ENCODE data around the gene SLC9A1. TPM values are rescaled to one million over a fixed set of nuclear protein-coding genes. Genes with fewer than 3 reads are reported as not detected.

The SLC9A1 gene
- total RNA-seq, 2 experiments from 2014 or later = 14.2 to 19.0 TPM

GRCh38 chr1:27166929-27167328, 12.0 kb upstream of the SLC9A1 start:
- ChIA-PET CTCF (no interaction called here), POLR2A (no interaction called here)
- intact Hi-C loops (cut with DNase I, micrococcal nuclease) = no loop called here
- Histone ChIP-seq H3K27ac (ENCODE audit: low read depth in 1 of 2, low read length in 2 of 2) (no peak overlapping the region), H3K36me3 (ENCODE audit: insufficient read depth, low read length) (no peaks in the 10 kb centered on the region), H3K9me3 (ENCODE audit: control insufficient read depth in 1 of 2, insufficient read depth in 1 of 2, low read length in 2 of 2) (no peaks in the 10 kb centered on the region), H3K4me3 (ENCODE audit: low read length) (no peak overlapping the region), H3K4me1 (ENCODE audit: insufficient read depth, low read length) (peaks cover 4% of the 10 kb centered on the region), H3K27me3 (ENCODE audit: control insufficient read depth in 1 of 2, insufficient read depth in 2 of 2, low read length in 2 of 2) (no peaks in the 10 kb centered on the region)
- Mint-ChIP-seq H3K9me3 (no peaks in the 10 kb centered on the region), H3K27ac (no peak overlapping the region), H3K36me3 (ENCODE audit: low read depth) (no peaks in the 10 kb centered on the region), H3K4me1 (ENCODE audit: low read depth) (peaks cover 4% of the 10 kb centered on the region), H3K4me3 (no peak overlapping the region), H3K27me3 (no peaks in the 10 kb centered on the region)
- ATAC-seq (ENCODE audit: poor library complexity) (no peak), DNase-seq (no peak)
- no peak for TF ChIP-seq CTCF (IDR thresholded peaks at IDR 0.05)

DNA sequence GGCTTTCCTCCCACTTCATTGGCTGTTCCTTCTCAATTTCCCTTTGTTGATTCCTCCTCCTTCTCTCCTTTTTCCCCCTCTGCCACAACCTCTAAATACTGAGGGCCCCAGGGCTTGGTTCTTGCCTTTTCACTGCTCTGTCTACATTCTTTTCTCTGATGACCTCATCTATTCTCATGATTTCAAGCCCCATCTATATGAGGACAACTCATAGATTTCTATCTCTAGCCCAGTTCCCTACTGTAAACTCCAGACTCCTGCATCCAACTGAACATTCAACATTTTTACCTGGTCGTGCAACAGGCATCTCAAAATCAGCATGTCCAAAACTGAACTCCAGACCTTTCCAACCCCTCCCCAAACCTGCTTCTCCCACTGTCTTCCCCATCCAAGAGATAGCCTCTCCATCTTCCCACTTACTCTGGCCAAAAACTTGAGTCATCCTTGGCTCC, 11.5 kb upstream of the SLC9A1 start:
- ATAC-seq (ENCODE audit: poor library complexity) (no peak), DNase-seq (no peak)
- no peaks in the 10 kb centered on the region for H3K9me3 Mint-ChIP-seq
- Histone ChIP-seq H3K4me3 (ENCODE audit: low read length) (no peak overlapping the region), H3K27ac (ENCODE audit: low read depth in 1 of 2, low read length in 2 of 2) (no peak overlapping the region), H3K36me3 (ENCODE audit: insufficient read depth, low read length) (no peaks in the 10 kb centered on the region), H3K27me3 (ENCODE audit: control insufficient read depth in 1 of 2, insufficient read depth in 2 of 2, low read length in 2 of 2) (no peaks in the 10 kb centered on the region), H3K4me1 (ENCODE audit: insufficient read depth, low read length) (peaks cover 10% of the 10 kb centered on the region), H3K9me3 (ENCODE audit: control insufficient read depth in 1 of 2, insufficient read depth in 1 of 2, low read length in 2 of 2) (no peaks in the 10 kb centered on the region)
- intact Hi-C loops (cut with DNase I, micrococcal nuclease) = no loop called here
- no peaks in the 10 kb centered on the region for H3K36me3 Mint-ChIP-seq (ENCODE audit: low read depth)
- POLR2A ChIA-PET = no interaction called here
- no peak overlapping the region for H3K4me3 Mint-ChIP-seq
- H3K27me3 Mint-ChIP-seq = no peaks in the 10 kb centered on the region
- CTCF ChIA-PET = no interaction called here
- no peak for TF ChIP-seq CTCF (IDR thresholded peaks at IDR 0.05)
- peaks cover 10% of the 10 kb centered on the region for H3K4me1 Mint-ChIP-seq (ENCODE audit: low read depth)
- H3K27ac Mint-ChIP-seq = no peak overlapping the region

GRCh38 chr1:27163093-27163492, 8.2 kb upstream of the SLC9A1 start:
- H3K27ac Mint-ChIP-seq = no peak overlapping the region
- H3K4me3 ChIP-seq (ENCODE audit: low read length) = no peak overlapping the region
- H3K9me3 Mint-ChIP-seq = no peaks in the 10 kb centered on the region
- H3K36me3 Mint-ChIP-seq (ENCODE audit: low read depth) = no peaks in the 10 kb centered on the region
- no peaks in the 10 kb centered on the region for H3K27me3 ChIP-seq (ENCODE audit: control insufficient read depth in 1 of 2, insufficient read depth in 2 of 2, low read length in 2 of 2)
- no peak overlapping the region for H3K4me3 Mint-ChIP-seq
- ATAC-seq (ENCODE audit: poor library complexity) (no peak), DNase-seq (no peak)
- H3K4me1 Mint-ChIP-seq (ENCODE audit: low read depth) = peaks cover 11% of the 10 kb centered on the region
- H3K27ac ChIP-seq (ENCODE audit: low read depth in 1 of 2, low read length in 2 of 2) = no peak overlapping the region
- H3K9me3 ChIP-seq (ENCODE audit: control insufficient read depth in 1 of 2, insufficient read depth in 1 of 2, low read length in 2 of 2) = no peaks in the 10 kb centered on the region
- TF ChIP-seq CTCF (IDR thresholded peaks at IDR 0.05) = no peak
- intact Hi-C loops (cut with DNase I, micrococcal nuclease) = no loop called here
- CTCF ChIA-PET = interaction anchor here (1.1 kb wide), 1 partner anchor 8 kb away, joined by 4 read pairs; the partner anchor contains the start of gene SLC9A1
- POLR2A ChIA-PET = interaction anchor here (2.1 kb wide), 1 partner anchor 8 kb away, joined by 5 read pairs; the partner anchor contains the start of gene SLC9A1
- H3K36me3 ChIP-seq (ENCODE audit: insufficient read depth, low read length) = no peaks in the 10 kb centered on the region
- H3K27me3 Mint-ChIP-seq = no peaks in the 10 kb centered on the region
- H3K4me1 ChIP-seq (ENCODE audit: insufficient read depth, low read length) = peaks cover 12% of the 10 kb centered on the region
